HG02610 (cell line): ENCODE results near the gene LNX1.
"Not testable (repeated sequence)": the region's sequence is repeated elsewhere in the genome, so short reads cannot be mapped to it uniquely, and the experiment has no call there.

Experiments
- ATAC-seq: cut with Tn5 transposase; IDR thresholded peaks from one replicate; pipeline ENCODE4 v1.9.1; 2021; ENCODE audit warnings: mild to moderate bottlenecking, moderate library complexity; ENCODE audit not compliant: unreplicated experiment

LNX1 gene

DNA sequence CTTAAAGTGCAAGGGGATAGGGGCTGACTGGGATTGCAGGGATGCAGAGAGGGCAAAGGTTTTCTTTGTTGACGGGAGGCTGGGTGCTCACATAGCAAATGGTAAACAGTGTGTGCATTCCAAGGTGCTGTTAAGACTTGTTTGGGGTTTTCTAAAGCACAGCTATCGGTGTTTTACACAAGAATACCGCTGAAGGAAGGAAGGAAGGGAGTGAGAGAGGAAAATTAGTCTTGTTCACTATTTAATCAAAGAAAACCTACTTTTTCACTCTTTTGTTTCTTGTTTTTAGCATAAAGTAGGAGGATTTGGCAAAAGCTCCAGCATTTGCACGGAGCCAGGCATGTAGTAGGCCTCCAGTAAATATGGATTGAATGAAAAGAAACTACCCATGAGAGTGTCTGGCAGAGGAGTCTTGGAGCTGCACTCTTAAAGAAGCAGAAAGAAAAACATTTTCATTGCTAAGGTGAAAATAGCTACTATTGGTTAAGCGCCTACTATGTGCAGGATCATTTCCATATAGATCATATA, 114.2 kb downstream of the LNX1 start:
- no peak for ATAC-seq

- ATAC-seq: no peak
These were observed 114.9 kb downstream of the LNX1 start for GRCh38 chr4:53476232-53477037.

DNA sequence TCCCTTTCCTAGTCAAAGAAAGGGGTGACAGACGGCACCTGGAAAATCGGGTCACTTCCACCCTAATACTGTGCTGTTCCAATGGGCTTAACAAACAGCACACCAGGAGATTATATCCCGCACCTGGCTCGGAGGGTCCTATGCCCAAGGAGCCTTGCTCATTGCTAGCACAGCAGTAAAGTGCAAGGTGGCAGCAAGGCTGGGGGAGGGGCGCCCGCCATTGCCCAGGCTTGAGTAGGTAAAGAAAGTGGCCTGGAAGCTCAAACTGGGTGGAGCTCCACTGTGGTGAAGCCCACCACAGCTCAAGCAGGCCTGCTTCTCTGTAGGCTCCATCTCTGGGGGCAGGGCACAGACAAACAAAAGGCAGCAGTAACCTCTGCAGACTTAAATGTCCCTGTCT, 124.7 kb downstream of the LNX1 start:
- ATAC-seq: not testable (repeated sequence)

GRCh38 chr4:53465891-53466290, 125.4 kb downstream of the LNX1 start:
- ATAC-seq: no peak

GRCh38 chr4:53465281-53465680, 126.0 kb downstream of the LNX1 start:
- ATAC-seq: no peak

DNA sequence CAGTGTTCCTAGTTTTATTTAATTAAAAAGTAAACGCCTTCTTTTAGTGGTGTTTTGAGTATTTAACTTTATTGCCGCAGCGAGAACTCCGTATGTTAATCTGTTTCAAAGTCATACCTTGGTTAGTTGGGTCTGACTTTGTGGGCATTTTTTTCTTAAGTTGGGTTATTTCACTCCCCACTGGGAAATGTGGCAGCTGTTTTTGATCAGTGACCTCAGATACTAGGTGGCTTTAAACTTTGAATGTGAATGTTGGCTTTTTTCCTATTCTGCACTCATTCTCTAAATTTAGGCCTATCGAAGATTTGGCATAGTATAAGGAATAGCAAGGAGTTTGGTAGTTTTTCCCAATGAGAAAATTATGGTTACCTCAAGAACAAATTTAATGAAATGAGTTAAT, 127.9 kb downstream of the LNX1 start:
- no peak for ATAC-seq

DNA sequence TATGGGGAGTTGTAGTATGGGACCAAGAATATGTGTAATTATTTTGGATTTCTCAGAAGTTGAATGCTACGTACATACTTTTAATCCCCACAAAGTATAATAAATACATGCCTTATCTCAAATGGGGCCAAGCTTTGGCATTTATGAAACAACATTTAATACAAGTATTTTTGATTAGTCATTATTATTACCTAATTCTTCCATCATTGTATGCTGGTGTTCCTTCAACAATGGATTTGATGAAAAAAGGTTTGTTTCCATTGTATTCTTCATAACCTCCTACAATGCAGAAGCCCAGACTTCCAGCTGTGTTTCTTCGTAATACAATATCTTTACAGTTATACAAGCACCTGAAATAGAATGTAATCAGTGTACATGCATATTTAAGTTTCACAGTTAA, 130.0 kb downstream of the LNX1 start:
- no peak for ATAC-seq

DNA sequence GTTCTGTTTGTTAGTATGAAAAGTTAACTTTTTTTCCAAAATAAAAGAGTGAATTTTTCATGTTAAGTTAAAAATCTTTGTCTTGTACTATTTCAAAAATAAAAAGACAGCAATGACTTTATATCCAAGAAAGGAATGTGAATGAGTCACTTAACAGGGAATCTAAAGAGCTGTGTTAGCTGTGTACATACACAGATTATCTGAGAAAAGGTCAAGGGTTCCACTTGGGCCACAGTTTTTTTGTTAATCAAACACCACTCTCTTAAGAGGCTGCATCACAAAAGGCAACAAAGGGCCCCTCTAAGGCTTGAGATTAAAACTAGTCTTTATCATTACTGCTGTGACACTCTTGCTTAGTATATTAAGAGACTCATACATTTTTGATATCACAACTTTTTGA, 131.7 kb downstream of the LNX1 start:
- ATAC-seq: no peak

DNA sequence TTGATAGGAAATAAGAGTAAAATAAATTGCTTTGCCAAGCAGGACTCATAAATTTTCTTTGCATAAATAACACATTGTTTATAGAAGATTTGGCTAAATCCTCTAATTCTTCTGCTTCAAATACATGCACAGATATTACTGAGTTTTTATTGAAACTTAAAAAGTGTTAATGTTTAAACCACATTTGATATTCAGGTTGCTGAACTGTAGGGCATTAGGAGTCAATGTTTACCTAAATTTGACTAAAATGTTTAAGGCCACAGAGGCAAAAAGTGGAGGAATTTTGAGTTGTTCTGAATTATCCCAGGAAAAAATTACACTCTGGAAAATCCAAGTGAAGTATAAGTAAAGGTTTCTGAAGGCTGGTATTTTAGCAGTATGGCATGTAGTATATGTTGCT, 135.1 kb downstream of the LNX1 start:
- ATAC-seq: no peak

- ATAC-seq: no peak
These were observed 135.5 kb downstream of the LNX1 start for GRCh38 chr4:53455766-53456165.

GRCh38 chr4:53453385-53453784, 137.9 kb downstream of the LNX1 start:
- no peak for ATAC-seq

GRCh38 chr4:53450773-53451172, 140.5 kb downstream of the LNX1 start:
- ATAC-seq: no peak

DNA sequence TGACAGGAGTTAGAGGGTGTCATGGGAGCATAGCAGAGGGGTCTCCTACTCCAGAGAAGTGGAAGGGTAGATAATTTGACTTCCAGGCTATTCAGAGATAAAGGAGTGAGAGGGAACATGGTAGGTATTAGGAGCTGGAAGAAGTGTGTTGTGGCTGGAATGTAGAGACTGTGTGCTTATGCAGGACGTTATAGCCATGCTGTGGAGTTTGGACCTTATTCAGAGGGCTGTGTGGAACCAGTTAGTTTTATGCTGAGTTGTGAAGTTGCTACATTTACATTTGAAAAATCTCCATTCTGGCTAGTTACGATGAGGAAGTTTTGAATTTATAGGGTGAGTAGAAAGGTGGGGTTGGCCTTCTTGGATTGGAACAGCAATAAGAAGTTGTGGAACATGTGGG, 146.3 kb downstream of the LNX1 start:
- no peak for ATAC-seq

DNA sequence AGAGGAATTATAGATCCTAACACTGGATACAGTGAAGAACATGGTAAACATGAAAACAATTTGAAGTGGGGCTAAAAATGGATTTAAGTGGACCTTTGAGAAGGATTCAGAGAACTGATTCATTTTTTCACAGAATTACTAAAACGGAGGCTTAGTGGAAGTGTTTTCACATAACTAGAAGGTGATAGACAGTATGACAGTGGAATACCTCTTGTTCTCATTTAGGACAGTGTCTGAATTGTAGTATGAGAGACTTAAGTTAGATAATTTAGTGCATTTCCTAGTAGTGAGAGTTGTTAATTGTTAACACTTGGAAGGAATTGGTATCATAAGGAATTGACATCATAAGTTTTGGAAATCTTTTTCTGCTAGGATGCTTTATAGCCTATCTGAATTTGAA, 149.7 kb downstream of the LNX1 start:
- no peak for ATAC-seq

- no peak for ATAC-seq
These were observed 155.0 kb downstream of the LNX1 start for GRCh38 chr4:53436251-53436650.

- peak; percentile 96 for ATAC-seq
These were observed 158.5 kb downstream of the LNX1 start for GRCh38 chr4:53432528-53433424.

DNA sequence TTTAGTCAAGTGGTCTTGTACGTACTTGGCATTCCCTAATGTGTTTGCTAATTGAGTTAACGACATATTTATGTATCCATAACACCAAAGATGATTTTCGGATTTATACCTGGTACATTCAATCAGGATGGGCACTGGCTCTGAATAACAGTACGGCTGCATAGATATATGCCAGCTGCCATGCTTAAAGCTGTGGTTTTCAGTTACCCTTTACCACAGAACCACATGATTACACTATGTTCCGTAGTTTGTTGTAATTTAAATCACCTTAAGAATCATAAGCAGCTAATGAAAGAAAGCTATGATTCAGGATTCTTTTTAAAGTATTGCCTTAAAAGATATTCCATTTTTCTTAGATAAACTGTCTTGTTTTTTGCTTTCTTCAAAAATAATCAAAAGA, 160.2 kb downstream of the LNX1 start:
- ATAC-seq: no peak

DNA sequence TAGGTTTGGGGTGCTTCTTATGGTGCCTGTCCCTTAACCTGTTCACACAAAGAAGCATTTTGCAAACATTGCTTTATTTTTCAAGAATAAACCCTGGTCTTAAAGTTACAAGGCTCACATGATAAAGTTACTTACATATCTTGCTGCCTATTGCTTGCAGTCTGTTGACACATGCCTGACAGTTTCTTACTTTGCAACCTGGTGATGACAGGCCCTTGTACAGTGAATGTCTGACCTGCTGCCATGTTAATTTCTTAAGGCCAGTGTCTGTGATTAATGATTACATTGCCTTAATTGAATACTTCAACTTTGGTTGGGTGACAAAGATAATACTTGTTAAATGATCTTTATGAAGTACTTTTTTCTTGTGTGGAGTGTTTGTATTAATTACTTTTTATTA, 163.9 kb downstream of the LNX1 start:
- no peak for ATAC-seq

- ATAC-seq: no peak
These were observed 167.0 kb downstream of the LNX1 start for GRCh38 chr4:53424280-53424679.

DNA sequence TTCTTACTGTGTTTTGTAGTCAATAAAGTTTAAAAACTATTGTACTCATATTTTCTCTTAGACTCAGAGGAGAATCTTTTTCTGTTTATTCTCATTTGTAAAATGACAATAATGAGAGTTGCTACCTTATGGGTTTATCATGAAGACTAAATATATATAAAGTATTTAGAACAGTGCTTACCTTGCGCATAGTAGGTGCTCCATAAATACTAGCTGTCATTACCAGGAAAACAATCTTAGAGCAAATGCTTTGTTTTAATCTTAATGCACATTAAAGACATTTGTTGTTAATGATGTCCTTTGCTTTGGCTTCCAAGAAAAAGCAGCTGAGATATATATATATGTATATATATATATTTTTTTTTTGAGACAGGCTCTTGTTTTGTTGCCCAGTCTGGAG, 168.9 kb downstream of the LNX1 start:
- no peak for ATAC-seq

DNA sequence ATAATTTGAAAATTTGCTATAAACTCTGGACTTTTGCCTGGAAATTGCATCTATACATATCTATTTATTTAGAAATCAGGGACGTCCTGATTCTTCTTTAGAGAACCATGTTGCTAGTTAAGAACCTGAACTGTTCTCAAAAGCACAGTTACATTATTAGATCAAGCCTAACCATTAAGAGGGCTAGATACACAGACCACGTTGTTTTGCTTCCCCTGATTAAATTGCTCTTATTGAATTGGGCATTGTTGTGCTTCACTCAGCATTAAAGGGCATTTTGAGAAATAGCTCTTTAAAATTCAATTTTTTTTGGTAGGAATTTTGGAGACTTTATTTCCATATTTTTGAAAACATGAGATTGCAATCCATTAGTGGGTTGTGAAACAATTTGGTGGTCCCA, 169.5 kb downstream of the LNX1 start:
- ATAC-seq: no peak

- no peak for ATAC-seq
These were observed 172.1 kb downstream of the LNX1 start for GRCh38 chr4:53419208-53419607.
